ENCODE data around the gene TEK.

Gene TEK

GRCh38 chr9:27247756-27248155, 138.7 kb downstream of the TEK start:
- Histone ChIP-seq H3K4me1 (no peaks in the 10 kb centered on the region), H3K4me3 (ENCODE audit: low read depth, low read length) (no peak overlapping the region), H2AFZ (no peak overlapping the region), H3K27me3 (ENCODE audit: control insufficient read depth, insufficient read depth, low read length) (no peaks in the 10 kb centered on the region), H3K79me2 (no peaks in the 10 kb centered on the region), H3K4me2 (ENCODE audit: low read length) (no peak overlapping the region), H3K27ac (no peak overlapping the region), H3K9ac (no peak overlapping the region), H3K36me3 (ENCODE audit: control insufficient read depth, insufficient read depth, low read length) (no peaks in the 10 kb centered on the region), H3K9me3 (ENCODE audit: control insufficient read depth, low read length) (no peaks in the 10 kb centered on the region)
- no peak for TF ChIP-seq CTCF (IDR thresholded peaks at IDR 0.05)

GRCh38 chr9:27248702-27249101, 139.7 kb downstream of the TEK start:
- Histone ChIP-seq H3K27ac (no peak overlapping the region), H3K9ac (no peak overlapping the region)
- TF ChIP-seq CTCF (IDR thresholded peaks at IDR 0.05), result no peak

GRCh38 chr9:27258662-27259061, 149.6 kb downstream of the TEK start:
- no peaks in the 10 kb centered on the region for H3K9me3 ChIP-seq (ENCODE audit: control insufficient read depth, low read length)
- no peak overlapping the region for H3K4me2 ChIP-seq (ENCODE audit: low read length)
- H3K27ac ChIP-seq, result no peak overlapping the region
- no peak overlapping the region for H3K4me3 ChIP-seq (ENCODE audit: low read depth, low read length)
- no peak for TF ChIP-seq CTCF (IDR thresholded peaks at IDR 0.05)
- no peaks in the 10 kb centered on the region for H3K27me3 ChIP-seq (ENCODE audit: control insufficient read depth, insufficient read depth, low read length)
- no peak overlapping the region for H3K9ac ChIP-seq
- no peak overlapping the region for H2AFZ ChIP-seq
- no peaks in the 10 kb centered on the region for H3K79me2 ChIP-seq
- H3K36me3 ChIP-seq (ENCODE audit: control insufficient read depth, insufficient read depth, low read length), result no peaks in the 10 kb centered on the region
- H3K4me1 ChIP-seq, result no peaks in the 10 kb centered on the region

More at GRCh38 chr9:27248702-27249101, 139.7 kb downstream of the TEK start:
- no peak overlapping the region for H3K4me3 ChIP-seq (ENCODE audit: low read depth, low read length)
- H3K27me3 ChIP-seq (ENCODE audit: control insufficient read depth, insufficient read depth, low read length), result no peaks in the 10 kb centered on the region
- no peaks in the 10 kb centered on the region for H3K36me3 ChIP-seq (ENCODE audit: control insufficient read depth, insufficient read depth, low read length)
- H2AFZ ChIP-seq, result no peak overlapping the region
- no peaks in the 10 kb centered on the region for H3K79me2 ChIP-seq
- H3K4me1 ChIP-seq, result no peaks in the 10 kb centered on the region
- no peak overlapping the region for H3K4me2 ChIP-seq (ENCODE audit: low read length)
- H3K9me3 ChIP-seq (ENCODE audit: control insufficient read depth, low read length), result no peaks in the 10 kb centered on the region

- no peak overlapping the region for H3K4me2 ChIP-seq (ENCODE audit: low read length)
- H3K79me2 ChIP-seq, result no peaks in the 10 kb centered on the region
- TF ChIP-seq CTCF (IDR thresholded peaks at IDR 0.05), result no peak
- no peak overlapping the region for H3K27ac ChIP-seq
- no peaks in the 10 kb centered on the region for H3K9me3 ChIP-seq (ENCODE audit: control insufficient read depth, low read length)
- no peak overlapping the region for H3K4me3 ChIP-seq (ENCODE audit: low read depth, low read length)
- no peaks in the 10 kb centered on the region for H3K4me1 ChIP-seq
- H3K9ac ChIP-seq, result no peak overlapping the region
- H2AFZ ChIP-seq, result no peak overlapping the region
- H3K27me3 ChIP-seq (ENCODE audit: control insufficient read depth, insufficient read depth, low read length), result no peaks in the 10 kb centered on the region
- H3K36me3 ChIP-seq (ENCODE audit: control insufficient read depth, insufficient read depth, low read length), result no peaks in the 10 kb centered on the region
Measured at GRCh38 chr9:27260789-27261516, 151.9 kb downstream of the TEK start.
